ENCODE results near the gene SLC4A3.

- TF ChIP-seq CTCF (IDR thresholded peaks at IDR 0.05) (no peak), POLR2A (IDR thresholded peaks at IDR 0.05) (no peak)
Observed at GRCh38 chr2:219665926-219666325, 38.5 kb downstream of the SLC4A3 start.

Data from uterus (tissue), 2 donors.